Ammon's horn (tissue), 1 donor: ENCODE measurements around the gene ENPP1.
"Not testable (repeated sequence)": the region's sequence is repeated elsewhere in the genome, so short reads cannot be mapped to it uniquely, and the experiment has no call there.

ENCODE experiments used
- DNase-seq: peaks from one replicate; pipeline ENCODE4 v3.0.0-alpha.2; 2016; ENCODE audit warnings: low spot score

The ENPP1 gene

GRCh38 chr6:131831392-131831791 lies 23.6 kb downstream of the ENPP1 start:
- no peak for DNase-seq

- DNase-seq: no peak
Observed at GRCh38 chr6:131831886-131832285, 24.1 kb downstream of the ENPP1 start.

GRCh38 chr6:131832363-131832762 lies 24.5 kb downstream of the ENPP1 start:
- DNase-seq: no peak

GRCh38 chr6:131838051-131838450 lies 30.2 kb downstream of the ENPP1 start:
- no peak for DNase-seq

GRCh38 chr6:131839388-131839787 lies 31.6 kb downstream of the ENPP1 start:
- no peak for DNase-seq

GRCh38 chr6:131840441-131840840 lies 32.6 kb downstream of the ENPP1 start:
- no peak for DNase-seq

GRCh38 chr6:131840936-131841583 lies 33.2 kb downstream of the ENPP1 start:
- no peak for DNase-seq

GRCh38 chr6:131843768-131844167 lies 35.9 kb downstream of the ENPP1 start:
- no peak for DNase-seq

GRCh38 chr6:131844243-131844841 lies 36.5 kb downstream of the ENPP1 start:
- no peak for DNase-seq

GRCh38 chr6:131846023-131846663 lies 38.3 kb downstream of the ENPP1 start:
- DNase-seq: no peak

- no peak for DNase-seq
Observed at GRCh38 chr6:131846905-131847304, 39.1 kb downstream of the ENPP1 start.

- DNase-seq: no peak
Observed at GRCh38 chr6:131849799-131850198, 42.0 kb downstream of the ENPP1 start.

- DNase-seq: no peak
Observed at GRCh38 chr6:131851049-131851769, 43.4 kb downstream of the ENPP1 start.

GRCh38 chr6:131852200-131852599 lies 44.4 kb downstream of the ENPP1 start:
- no peak for DNase-seq

- DNase-seq: no peak
Observed at GRCh38 chr6:131854803-131855202, 47.0 kb downstream of the ENPP1 start.

- no peak for DNase-seq
Observed at GRCh38 chr6:131858765-131859415, 51.1 kb downstream of the ENPP1 start.

GRCh38 chr6:131859658-131860057 lies 51.8 kb downstream of the ENPP1 start:
- DNase-seq: not testable (repeated sequence)

- DNase-seq: no peak
Observed at GRCh38 chr6:131861381-131861780, 53.6 kb downstream of the ENPP1 start.

- DNase-seq: no peak
Observed at GRCh38 chr6:131862476-131862875, 54.7 kb downstream of the ENPP1 start.

GRCh38 chr6:131867744-131868143 lies 59.9 kb downstream of the ENPP1 start:
- no peak for DNase-seq

- no peak for DNase-seq
Observed at GRCh38 chr6:131868836-131869235, 61.0 kb downstream of the ENPP1 start.

- no peak for DNase-seq
Observed at GRCh38 chr6:131875647-131876046, 67.8 kb downstream of the ENPP1 start.
